Liver (tissue), 9 donors: Measurements from ENCODE around the gene EEF1AKMT2. TPM values are rescaled to one million over a fixed set of nuclear protein-coding genes. Genes with fewer than 3 reads are reported as not detected.
"Not testable (repeated sequence)": the region's sequence is repeated elsewhere in the genome, so short reads cannot be mapped to it uniquely, and the experiment has no call there.

Experiments
- DNase-seq: peaks from one replicate; pipeline ENCODE4 v3.0.0-alpha.2; 2017; ENCODE audit warnings: low spot score
- H3K27ac ChIP-seq, 2 donors: one replicate each; pipeline ENCODE4 v1.7.0; 2013; ENCODE audit warnings: inconsistent platforms in 2 of 2, low read length in 2 of 2, control low read depth in 1 of 2, low read depth in 1 of 2, mild to moderate bottlenecking in 1 of 2
- H3K27me3 ChIP-seq, 4 donors: one replicate each; pipeline versions ENCODE4 v1.6.1 to v1.7.0; 2013; ENCODE audit warnings: low read length in 3 of 4, inconsistent platforms in 1 of 4, mild to moderate bottlenecking in 1 of 4, moderate library complexity in 1 of 4; ENCODE audit not compliant: control insufficient read depth in 4 of 4, insufficient read depth in 4 of 4
- H3K36me3 ChIP-seq, 4 donors: one replicate each; pipeline versions ENCODE4 v1.6.1 to v1.7.0; 2013; ENCODE audit warnings: low read length in 3 of 4, mild to moderate bottlenecking in 3 of 4, low read depth in 1 of 4, moderate library complexity in 1 of 4; ENCODE audit not compliant: control insufficient read depth in 4 of 4, insufficient read depth in 3 of 4
- H3K4me1 ChIP-seq, 4 donors: one replicate each; pipeline versions ENCODE4 v1.6.1 to v1.7.0; 2013; ENCODE audit warnings: low read length in 3 of 4, mild to moderate bottlenecking in 3 of 4, moderate library complexity in 1 of 4; ENCODE audit not compliant: control insufficient read depth in 4 of 4, insufficient read depth in 4 of 4
- H3K4me3 ChIP-seq, 3 donors: one replicate each; pipeline versions ENCODE4 v1.6.1 to v1.7.0; 2013; ENCODE audit warnings: low read length in 3 of 3, control low read depth in 1 of 3, low read depth in 1 of 3, mild to moderate bottlenecking in 1 of 3
- H3K9ac ChIP-seq, 2 donors: one replicate each; pipeline ENCODE4 v1.7.0; 2013; ENCODE audit warnings: low read length in 2 of 2, mild to moderate bottlenecking in 2 of 2, moderate library complexity in 2 of 2, control low read depth in 1 of 2, low read depth in 1 of 2
- H3K9me3 ChIP-seq, 4 donors: one replicate each; pipeline versions ENCODE4 v1.6.1 to v1.7.0; 2013; ENCODE audit warnings: low read length in 3 of 4; ENCODE audit not compliant: control insufficient read depth in 4 of 4
- ATF3 ChIP-seq: IDR thresholded peaks from 2 replicates; pipeline ENCODE4 v1.6.1; 2016; ENCODE audit warnings: antibody characterized with exemption
- EGR1 ChIP-seq, 2 donors: IDR thresholded peaks; 2 replicates each; pipeline ENCODE4 v1.6.1; 2016 to 2018; ENCODE audit warnings: antibody characterized with exemption in 2 of 2, low read depth in 2 of 2
- FOXA1 ChIP-seq: IDR thresholded peaks from 2 replicates; pipeline ENCODE4 v1.6.1; 2016; ENCODE audit warnings: antibody characterized with exemption
- FOXA2 ChIP-seq: IDR thresholded peaks from 2 replicates; pipeline ENCODE4 v1.6.1; 2016; ENCODE audit warnings: antibody characterized with exemption
- GABPA ChIP-seq, 2 donors: IDR thresholded peaks in 1 of 2; conservative IDR thresholded peaks in 1 of 2; 2 replicates each; pipeline ENCODE4 v1.6.1; 2016; ENCODE audit warnings: antibody characterized with exemption in 2 of 2, mild to moderate bottlenecking in 1 of 2, moderate library complexity in 1 of 2
- HNF4A ChIP-seq, 2 donors: conservative IDR thresholded peaks; 2 replicates each; pipeline ENCODE4 v1.6.1; 2016; ENCODE audit warnings: antibody characterized with exemption in 2 of 2, mild to moderate bottlenecking in 2 of 2
- JUND ChIP-seq, 2 donors: IDR thresholded peaks; 2 replicates each; pipeline ENCODE4 v1.6.1; 2016; ENCODE audit warnings: antibody characterized with exemption in 2 of 2
- RAD21 ChIP-seq, 2 donors: IDR thresholded peaks; 2 replicates each; pipeline ENCODE4 v1.6.1; 2016; ENCODE audit warnings: antibody characterized with exemption in 2 of 2, mild to moderate bottlenecking in 2 of 2
- SP1 ChIP-seq: IDR thresholded peaks from 2 replicates; pipeline ENCODE4 v1.6.1; 2018; ENCODE audit warnings: antibody characterized with exemption, mild to moderate bottlenecking
- TAF1 ChIP-seq: conservative IDR thresholded peaks from 2 replicates; pipeline ENCODE4 v1.6.1; 2016; ENCODE audit warnings: antibody characterized with exemption, mild to moderate bottlenecking
- YY1 ChIP-seq: IDR thresholded peaks from 2 replicates; pipeline ENCODE4 v1.6.1; 2016; ENCODE audit warnings: antibody characterized with exemption, mild to moderate bottlenecking
- ZBTB33 ChIP-seq: IDR thresholded peaks from 2 replicates; pipeline ENCODE4 v1.6.1; 2016; ENCODE audit warnings: antibody characterized with exemption
- WGBS: extraction: QIAGEN DNeasy Blood & Tissue Kit; methylation state at CpG from one replicate; pipeline ENCODE4 v1.1.7; 2013; 5-methylcytosine and 5-hydroxymethylcytosine counted together
- polyA plus RNA-seq, 2 donors: library from polyadenylated mRNA; stranded (reverse) in 1 of 2; unstranded in 1 of 2; fragments of 200-250 nt in 1 of 2; fragments of >200 nt in 1 of 2; fragmentation: Nextera tagmentation in 1 of 2; extraction: Ambion mirVana in 1 of 2; gene quantifications; one replicate each; pipeline versions ENCODE4 v1.2.1 to v1.2.3, GENCODE V29; 2013 to 2015
- total RNA-seq, 2 donors: library from RNA; depleted of rRNA; stranded (reverse); fragments of >200 nt; gene quantifications; one replicate each; pipeline ENCODE4 v1.2.3, GENCODE V29; 2014
- TF ChIP-seq, protein P1 (sequence below): fragments of 150-350 bp; IDR thresholded peaks from 2 replicates; pipeline ENCODE4 v1.5.1; 2017; ENCODE audit warnings: improper control_type of control experiment, low read depth, low read length; ENCODE audit not compliant: missing input control
- TF ChIP-seq, protein P2 (sequence below): IDR thresholded peaks from 2 replicates; pipeline ENCODE4 v1.6.1; 2016; ENCODE audit warnings: antibody characterized with exemption
- donor health status: healthy.
- donor health status: healthy.
- donor health status: healthy.
- donor health status: healthy.
- donor health status: healthy.

EEF1AKMT2 gene
- total and polyA plus RNA-seq, 4 donors = 5.9 to 12.7 (median 8.5) TPM

DNA sequence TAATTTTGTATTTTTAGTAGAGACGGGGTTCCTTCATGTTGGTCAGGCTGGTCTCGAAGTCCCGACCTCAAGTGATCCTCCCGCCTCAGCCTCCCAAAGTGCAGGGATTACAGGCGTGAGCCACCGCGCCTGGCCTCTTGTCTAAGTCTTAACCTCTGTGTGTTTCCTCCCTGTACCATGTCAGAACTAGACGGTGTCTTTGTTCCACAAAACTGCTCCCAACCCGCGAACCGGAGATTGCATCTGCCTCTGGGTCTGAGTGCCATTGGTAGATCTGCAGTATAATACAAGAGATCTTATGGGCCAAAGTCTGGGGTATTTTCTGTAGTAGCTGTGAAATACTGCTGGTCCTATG lies 1.3 kb upstream of the EEF1AKMT2 start (continued):
- TF ChIP-seq, protein P1, sequence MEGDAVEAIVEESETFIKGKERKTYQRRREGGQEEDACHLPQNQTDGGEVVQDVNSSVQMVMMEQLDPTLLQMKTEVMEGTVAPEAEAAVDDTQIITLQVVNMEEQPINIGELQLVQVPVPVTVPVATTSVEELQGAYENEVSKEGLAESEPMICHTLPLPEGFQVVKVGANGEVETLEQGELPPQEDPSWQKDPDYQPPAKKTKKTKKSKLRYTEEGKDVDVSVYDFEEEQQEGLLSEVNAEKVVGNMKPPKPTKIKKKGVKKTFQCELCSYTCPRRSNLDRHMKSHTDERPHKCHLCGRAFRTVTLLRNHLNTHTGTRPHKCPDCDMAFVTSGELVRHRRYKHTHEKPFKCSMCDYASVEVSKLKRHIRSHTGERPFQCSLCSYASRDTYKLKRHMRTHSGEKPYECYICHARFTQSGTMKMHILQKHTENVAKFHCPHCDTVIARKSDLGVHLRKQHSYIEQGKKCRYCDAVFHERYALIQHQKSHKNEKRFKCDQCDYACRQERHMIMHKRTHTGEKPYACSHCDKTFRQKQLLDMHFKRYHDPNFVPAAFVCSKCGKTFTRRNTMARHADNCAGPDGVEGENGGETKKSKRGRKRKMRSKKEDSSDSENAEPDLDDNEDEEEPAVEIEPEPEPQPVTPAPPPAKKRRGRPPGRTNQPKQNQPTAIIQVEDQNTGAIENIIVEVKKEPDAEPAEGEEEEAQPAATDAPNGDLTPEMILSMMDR = no peak

DNA sequence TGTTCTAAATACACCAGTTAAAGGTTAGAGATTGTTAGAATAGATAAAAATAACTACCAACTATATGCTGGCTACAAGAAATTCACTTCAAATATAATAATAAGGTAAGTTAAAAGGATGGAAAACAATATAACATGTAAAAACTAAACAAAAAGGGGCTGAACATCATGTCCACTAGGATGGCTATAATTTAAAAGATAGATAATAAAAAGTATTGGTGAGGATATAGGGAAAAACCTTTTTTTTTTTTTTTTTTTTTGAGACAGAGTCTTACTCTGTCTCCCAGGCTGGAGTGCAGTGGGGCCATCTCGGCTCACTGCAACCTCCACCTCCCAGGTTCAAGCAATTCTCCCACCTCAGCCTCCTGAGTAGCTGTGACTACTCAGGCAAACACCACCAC lies 8.8 kb downstream of the EEF1AKMT2 start:
- not testable (repeated sequence) for H3K27ac ChIP-seq, DNase-seq, H3K4me1 ChIP-seq, H3K9me3 ChIP-seq, H3K9ac ChIP-seq, H3K4me3 ChIP-seq, H3K36me3 ChIP-seq, H3K27me3 ChIP-seq
- 97% methylated on average over 1 of the region's 1 CpG for WGBS

DNA sequence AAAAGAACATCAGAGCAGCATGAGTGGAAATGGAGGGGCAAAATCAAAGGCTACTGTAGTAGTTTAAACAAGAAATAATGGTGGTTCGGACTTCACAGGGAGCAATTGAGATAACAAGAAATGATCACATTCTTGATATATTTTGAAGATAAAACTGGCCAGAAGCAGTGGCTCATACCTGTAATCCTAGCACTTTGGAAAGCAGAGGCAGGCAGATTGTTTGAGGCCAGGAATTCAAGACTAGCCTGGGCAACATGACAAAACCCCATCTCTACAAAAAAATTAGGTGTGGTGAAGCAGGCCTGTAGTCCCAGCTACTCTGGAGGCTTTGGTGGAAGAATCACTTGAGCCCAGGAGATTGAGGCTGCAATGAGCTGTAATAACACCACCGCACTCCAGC lies 22.9 kb downstream of the EEF1AKMT2 start:
- Histone ChIP-seq H3K27me3 (no peaks in the 10 kb centered on the region), H3K27ac (no peak overlapping the region), H3K4me3 (no peak overlapping the region), H3K4me1 (no peaks in the 10 kb centered on the region), H3K36me3 (peaks cover 0 to 19% (median 11%) of the 10 kb centered on the region in 4 donors), H3K9me3 (no peaks in the 10 kb centered on the region), H3K9ac (no peak overlapping the region)
- no peak for DNase-seq
- no peak for TF ChIP-seq JUND (IDR thresholded peaks at IDR 0.05)
- no peak for TF ChIP-seq ATF3
- no peak for TF ChIP-seq RAD21 (IDR thresholded peaks at IDR 0.05)
- 100% methylated on average over 2 of the region's 2 CpGs for WGBS

DNA sequence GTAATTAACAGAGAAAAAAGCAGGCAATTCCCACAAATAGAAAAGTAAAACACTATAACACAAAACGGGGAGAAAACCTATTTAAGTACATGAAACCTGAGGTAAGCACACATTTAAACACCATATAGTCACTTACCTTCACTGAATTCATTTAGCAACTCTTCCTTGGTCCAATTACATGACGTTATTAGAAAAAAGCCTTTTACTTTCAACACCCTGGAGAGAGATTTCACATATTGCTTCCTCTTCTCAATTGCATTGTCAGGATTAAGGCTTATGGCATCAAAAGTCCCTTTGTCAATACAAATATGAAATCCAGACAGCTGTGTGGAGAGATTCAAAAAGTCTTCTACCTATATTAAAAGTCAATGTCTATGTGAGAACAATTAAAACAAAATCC lies 26.4 kb downstream of the EEF1AKMT2 start:
- Histone ChIP-seq H3K9me3 (no peaks in the 10 kb centered on the region), H3K27me3 (no peaks in the 10 kb centered on the region), H3K36me3 (peaks cover 0 to 13% (median 10%) of the 10 kb centered on the region in 4 donors), H3K27ac (no peak overlapping the region), H3K4me3 (no peak overlapping the region), H3K9ac (no peak overlapping the region), H3K4me1 (no peaks in the 10 kb centered on the region)
- TF ChIP-seq JUND (IDR thresholded peaks at IDR 0.05) = no peak
- TF ChIP-seq ZBTB33 = no peak
- TF ChIP-seq, protein P2, sequence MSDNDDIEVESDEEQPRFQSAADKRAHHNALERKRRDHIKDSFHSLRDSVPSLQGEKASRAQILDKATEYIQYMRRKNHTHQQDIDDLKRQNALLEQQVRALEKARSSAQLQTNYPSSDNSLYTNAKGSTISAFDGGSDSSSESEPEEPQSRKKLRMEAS = no peak
- TF ChIP-seq RAD21 (IDR thresholded peaks at IDR 0.05) = no peak
- WGBS = 96% methylated on average over 2 of the region's 2 CpGs
- DNase-seq = no peak

DNA sequence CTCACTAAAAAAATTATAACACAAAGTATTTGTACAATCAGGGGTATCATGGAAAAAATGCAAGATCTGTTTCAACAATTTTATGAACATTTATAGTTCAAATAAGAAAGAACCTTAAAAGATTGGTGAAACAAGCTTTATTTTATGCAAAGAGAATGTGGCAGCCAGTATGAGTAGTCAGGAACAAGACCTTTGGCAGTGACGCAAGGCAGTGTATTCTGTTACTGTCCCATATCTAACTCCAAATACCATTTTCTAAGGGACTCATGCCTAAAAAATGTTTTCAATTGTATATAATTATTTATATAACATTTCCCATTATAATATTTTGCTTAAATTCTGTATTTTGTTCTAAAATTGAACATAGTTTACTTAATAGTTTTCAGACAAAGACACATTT lies 28.4 kb downstream of the EEF1AKMT2 start:
- H3K36me3 ChIP-seq = peaks cover 0 to 20% (median 15%) of the 10 kb centered on the region in 4 donors
- no peaks in the 10 kb centered on the region for H3K9me3 ChIP-seq
- WGBS = 100% methylated on average over 1 of the region's 1 CpG
- TF ChIP-seq FOXA1 (no peak), HNF4A (conservative IDR thresholded peaks at IDR 0.05) (no peak), TAF1 (no peak), YY1 (no peak), FOXA2 (no peak), SP1 (no peak), ATF3 (no peak), GABPA (IDR thresholded peaks at IDR 0.05 in 1 of 2, conservative IDR thresholded peaks at IDR 0.05 in 1 of 2) (no peak), EGR1 (IDR thresholded peaks at IDR 0.05; ENCODE audit: low read depth in 2 of 2) (no peak)
- TF ChIP-seq, protein P2 = no peak

More for the DNA sequence above, 28.4 kb downstream of the EEF1AKMT2 start:
- no peaks in the 10 kb centered on the region for H3K27me3 ChIP-seq
- no peak overlapping the region for H3K9ac ChIP-seq
- DNase-seq = no peak
- no peak overlapping the region for H3K4me3 ChIP-seq
- H3K27ac ChIP-seq = no peak overlapping the region
- H3K4me1 ChIP-seq = no peaks in the 10 kb centered on the region
